Keratinocyte (primary cell): ENCODE results near the gene NELL2. TPM values are rescaled to one million over a fixed set of nuclear protein-coding genes. Genes with fewer than 3 reads are reported as not detected.

Source experiments
- DNase-seq: peaks from one replicate; pipeline ENCODE4 v3.0.0-alpha.2; 2011; ENCODE audit warnings: low read depth, missing footprints, low spot score
- FAIRE-seq: peaks from 2 replicates; lab custom pipeline; 2011; peaks lifted over from hg19 to GRCh38; lab: Jason Lieb, UNC
- H2AFZ ChIP-seq: 2 replicates; pipeline ENCODE4 v1.6.0; 2012; ENCODE audit warnings: low read length, control low read depth, inconsistent platforms; ENCODE audit not compliant: control insufficient read depth
- H3K27ac ChIP-seq: 2 replicates; pipeline ENCODE4 v1.5.1; 2011; ENCODE audit warnings: low read length; ENCODE audit not compliant: control insufficient read depth, insufficient read depth
- H3K27me3 ChIP-seq: 3 replicates; pipeline ENCODE4 v1.6.0; 2011; ENCODE audit warnings: low read length; ENCODE audit not compliant: control insufficient read depth, insufficient read depth; ENCODE audit errors: extremely low read depth
- H3K36me3 ChIP-seq, 2 experiments: 2 replicates in 1 of 2; 3 replicates in 1 of 2; pipeline ENCODE4 v1.5.1; 2011; ENCODE audit warnings: low read length in 2 of 2, mild to moderate bottlenecking in 1 of 2; ENCODE audit not compliant: control insufficient read depth in 2 of 2, insufficient read depth in 2 of 2; ENCODE audit errors: extremely low read depth in 1 of 2
- H3K4me1 ChIP-seq: 3 replicates; pipeline ENCODE4 v1.5.1; 2011; ENCODE audit warnings: low read length; ENCODE audit not compliant: control insufficient read depth, insufficient read depth; ENCODE audit errors: extremely low read depth
- H3K4me2 ChIP-seq: 3 replicates; pipeline ENCODE4 v1.6.0; 2011; ENCODE audit warnings: low read depth, low read length; ENCODE audit not compliant: control insufficient read depth, insufficient read depth; ENCODE audit errors: extremely low read depth
- H3K4me3 ChIP-seq, 3 experiments: fragments of 200-600 bp in 1 of 3; sonication (generic) in 1 of 3; 2 replicates in 2 of 3; 3 replicates in 1 of 3; pipeline ENCODE4 v1.5.1; 2011 to 2016; ENCODE audit warnings: low read length in 3 of 3, mild to moderate bottlenecking in 3 of 3, control low read depth in 2 of 3, inconsistent platforms in 1 of 3, low read depth in 1 of 3, mixed read lengths in 1 of 3, mixed run types in 1 of 3, moderate library complexity in 1 of 3; ENCODE audit not compliant: control insufficient read depth in 2 of 3, insufficient read depth in 2 of 3; ENCODE audit errors: extremely low read depth in 1 of 3
- H3K79me2 ChIP-seq: 2 replicates; pipeline ENCODE4 v1.6.0; 2012; ENCODE audit warnings: low read length; ENCODE audit not compliant: control insufficient read depth, insufficient read depth
- H3K9ac ChIP-seq: 3 replicates; pipeline ENCODE4 v1.6.0; 2011; ENCODE audit warnings: low read length; ENCODE audit not compliant: control insufficient read depth, insufficient read depth; ENCODE audit errors: extremely low read depth
- H3K9me1 ChIP-seq: 3 replicates; pipeline ENCODE4 v1.6.0; 2011; ENCODE audit warnings: low read length; ENCODE audit not compliant: control insufficient read depth, insufficient read depth; ENCODE audit errors: extremely low read depth
- H3K9me3 ChIP-seq: 2 replicates; pipeline ENCODE4 v1.5.1; 2012; ENCODE audit warnings: low read depth, low read length; ENCODE audit not compliant: control insufficient read depth
- H4K20me1 ChIP-seq: 3 replicates; pipeline ENCODE4 v1.6.0; 2011; ENCODE audit warnings: low read length; ENCODE audit not compliant: control insufficient read depth, insufficient read depth; ENCODE audit errors: extremely low read depth
- CTCF ChIP-seq, 3 experiments: IDR thresholded peaks in 1 of 3; conservative IDR thresholded peaks in 1 of 3; optimal IDR thresholded peaks in 1 of 3; 2 replicates in 2 of 3; 3 replicates in 1 of 3; pipeline versions ENCODE3 to v1.5.1; 2011; ENCODE audit warnings: low read length in 3 of 3, mild to moderate bottlenecking in 3 of 3, moderate library complexity in 2 of 3, control low read depth in 1 of 3, inconsistent platforms in 1 of 3; ENCODE audit not compliant: insufficient read depth in 2 of 3; ENCODE audit errors: extremely low read depth in 1 of 3
- EZH2 ChIP-seq: IDR thresholded peaks from one replicate; pipeline ENCODE4 v1.6.1; 2012; ENCODE audit warnings: inconsistent platforms, mild to moderate bottlenecking, low read length, moderate library complexity
- dilution Hi-C: fragments of 300-500 bp; cut with MboI; formaldehyde crosslinking; loops from one replicate; pipeline ENCODE4 v1.7.0; 2020; ENCODE audit warnings: low sequenced_read_pairs; ENCODE audit not compliant: extremely low pct_ligation_motif_present
- polyA plus RNA-seq, 5 experiments: library from polyadenylated mRNA; depleted of rRNA in 3 of 5; stranded (reverse) in 3 of 5; stranded (forward) in 1 of 5; unstranded in 1 of 5; fragments of >200 nt; gene quantifications; 1 replicate in 1 of 5; 2 replicates in 3 of 5; 3 replicates in 1 of 5; pipeline versions ENCODE4 v1.2.1 to v1.2.3, GENCODE V29; 2011 to 2012; ENCODE audit warnings: missing spikeins in 2 of 5, low read depth in 1 of 5, low replicate concordance in 1 of 5

Gene NELL2
- polyA plus RNA-seq, 1 donor (not counting 4 experiments of a cell fraction or from before 2014, with no cell fraction given) = 0.58 TPM

GRCh38 chr12:44875417-44875953 lies 630 bp downstream of the NELL2 start:
- no peaks in the 10 kb centered on the region for H3K9me1 ChIP-seq
- no peak overlapping the region for H3K9ac ChIP-seq
- no peaks in the 10 kb centered on the region for H3K36me3 ChIP-seq
- peak overlapping the region; percentile 91 for H3K4me2 ChIP-seq
- no peaks in the 10 kb centered on the region for H3K79me2 ChIP-seq
- H3K27ac ChIP-seq = no peak overlapping the region
- no peak for DNase-seq
- peak overlapping the region; percentile 30 for H2AFZ ChIP-seq
- no peak for TF ChIP-seq CTCF (optimal IDR thresholded peaks at IDR 0.05 in 1 of 3, IDR thresholded peaks at IDR 0.05 in 1 of 3, conservative IDR thresholded peaks at IDR 0.05 in 1 of 3; ENCODE audit: extremely low read depth in 1 of 3, insufficient read depth in 2 of 3, low read length in 3 of 3)
- peak; percentile 93 for TF ChIP-seq EZH2
- H4K20me1 ChIP-seq = no peaks in the 10 kb centered on the region
- no peaks in the 10 kb centered on the region for H3K9me3 ChIP-seq
- peaks cover 35% of the 10 kb centered on the region for H3K27me3 ChIP-seq
- dilution Hi-C loops = no loop called here
- FAIRE-seq = no peak
- peak overlapping the region in 2 of 3 experiments; percentile 59 to 62 for H3K4me3 ChIP-seq
- H3K4me1 ChIP-seq = peaks cover 14% of the 10 kb centered on the region

GRCh38 chr12:44874981-44875416 lies 1.1 kb downstream of the NELL2 start:
- H3K79me2 ChIP-seq = no peaks in the 10 kb centered on the region
- peak overlapping the region; percentile 30 for H2AFZ ChIP-seq
- H3K4me1 ChIP-seq = peaks cover 14% of the 10 kb centered on the region
- H4K20me1 ChIP-seq = no peaks in the 10 kb centered on the region
- FAIRE-seq (no peak), DNase-seq (no peak)
- H3K4me2 ChIP-seq = peak overlapping the region; percentile 91
- H3K4me3 ChIP-seq = peak overlapping the region in 2 of 3 experiments; percentile 38 to 62
- dilution Hi-C loops = no loop called here
- H3K27ac ChIP-seq = no peak overlapping the region
- H3K9me3 ChIP-seq = no peaks in the 10 kb centered on the region
- no peak overlapping the region for H3K9ac ChIP-seq
- H3K27me3 ChIP-seq = peaks cover 35% of the 10 kb centered on the region
- no peaks in the 10 kb centered on the region for H3K9me1 ChIP-seq
- TF ChIP-seq CTCF (optimal IDR thresholded peaks at IDR 0.05 in 1 of 3, IDR thresholded peaks at IDR 0.05 in 1 of 3, conservative IDR thresholded peaks at IDR 0.05 in 1 of 3; ENCODE audit: extremely low read depth in 1 of 3, insufficient read depth in 2 of 3, low read length in 3 of 3) (no peak), EZH2 (no peak)
- H3K36me3 ChIP-seq = no peaks in the 10 kb centered on the region
